ENCODE results near the gene LYPD5.

LYPD5 gene

DNA sequence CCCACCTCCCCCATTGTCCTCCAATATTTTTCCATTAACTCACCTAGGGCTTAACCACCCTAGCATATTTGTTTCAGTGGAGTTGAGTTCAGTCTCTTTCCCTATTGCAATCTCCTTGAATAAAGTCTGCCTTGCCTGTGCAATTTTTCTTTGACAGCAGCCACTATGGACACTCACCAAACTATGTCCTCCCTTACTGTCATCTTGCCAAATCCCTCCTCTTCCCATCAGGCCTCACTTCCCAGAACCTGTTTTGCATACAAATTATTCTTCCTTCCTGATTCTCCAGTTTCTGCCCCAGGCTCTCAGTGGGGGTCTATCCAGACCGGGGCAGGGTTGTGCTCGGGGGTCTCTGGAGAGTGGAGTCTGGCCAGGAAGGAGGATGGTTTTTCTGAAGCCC, 2.2 kb upstream of the LYPD5 start:
- no peak for DNase-seq

DNA sequence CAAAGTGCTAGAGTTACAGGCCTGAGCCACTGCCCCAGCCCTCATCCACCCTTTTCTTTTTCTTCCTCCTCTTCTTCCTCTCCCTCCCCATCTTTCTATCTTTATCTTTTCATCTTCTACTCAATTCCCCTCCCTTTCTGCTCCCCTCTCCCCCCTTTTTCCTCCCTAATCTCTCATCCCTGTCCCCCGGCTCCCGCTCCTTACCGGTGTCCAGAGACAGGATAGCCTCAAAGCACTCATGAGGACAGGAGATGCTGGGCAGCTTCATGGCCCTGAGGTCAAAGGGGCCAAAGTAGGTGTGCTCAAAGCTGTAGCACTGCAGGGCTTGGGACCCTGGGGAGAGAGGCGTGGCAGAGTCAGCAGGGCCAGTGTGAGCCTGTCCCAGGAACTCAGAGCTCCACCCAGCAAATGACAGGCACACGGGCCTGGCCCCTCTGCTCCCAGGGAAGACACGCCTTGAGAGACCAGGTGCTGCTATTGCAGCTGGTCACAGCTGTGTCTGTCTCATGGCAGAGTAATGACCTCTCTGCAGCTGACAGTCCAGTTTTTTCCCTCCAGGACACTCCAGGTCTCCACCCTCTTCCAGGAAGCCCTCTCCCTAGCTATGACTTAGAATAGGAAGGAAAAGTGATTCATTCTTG, 2.6 kb downstream of the LYPD5 start:
- DNase-seq, result no peak

DNA sequence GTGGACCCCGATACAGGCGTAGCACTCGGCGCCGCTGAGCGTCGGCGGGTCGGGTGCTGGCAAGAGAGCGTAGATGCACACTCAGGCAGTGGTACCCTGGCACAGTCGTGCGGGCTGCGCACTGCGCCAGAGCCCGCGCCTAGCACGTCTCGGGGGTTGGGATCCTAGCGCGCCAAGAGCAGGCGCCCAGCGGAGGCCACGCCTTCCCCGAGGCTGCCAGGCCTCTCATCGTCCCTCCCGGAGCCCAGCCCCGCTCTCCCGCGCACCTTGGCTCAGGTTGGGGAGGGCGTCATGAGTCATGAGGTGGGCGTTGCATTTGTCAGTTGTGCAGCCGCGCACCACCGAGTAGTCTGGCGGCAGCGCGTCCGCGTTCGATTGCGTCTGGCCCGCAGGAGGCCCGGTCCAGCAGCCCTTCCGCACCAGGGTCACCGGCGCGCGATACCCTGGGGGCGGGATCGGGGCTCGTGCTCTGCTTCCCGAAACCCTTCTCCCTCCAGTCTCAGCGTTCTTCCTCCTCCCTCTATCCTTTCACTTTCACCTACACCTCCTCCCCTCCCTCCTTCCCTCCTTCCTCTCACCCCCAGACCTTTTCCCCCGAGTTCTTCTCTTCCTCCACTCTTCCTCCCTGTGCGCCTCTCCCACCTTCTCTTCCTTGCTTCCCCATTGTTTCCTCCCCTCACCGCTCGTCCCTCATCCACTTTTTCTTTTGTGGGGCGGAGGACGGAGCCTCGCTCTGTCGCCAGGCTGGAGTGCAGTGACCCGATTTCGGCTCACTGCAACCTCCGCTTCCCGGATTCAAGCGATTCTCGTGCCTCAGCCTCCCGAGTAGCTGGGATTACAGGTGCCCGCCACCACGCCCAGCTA, 3.5 kb downstream of the LYPD5 start:
- peak; percentile 79 for DNase-seq

DNA sequence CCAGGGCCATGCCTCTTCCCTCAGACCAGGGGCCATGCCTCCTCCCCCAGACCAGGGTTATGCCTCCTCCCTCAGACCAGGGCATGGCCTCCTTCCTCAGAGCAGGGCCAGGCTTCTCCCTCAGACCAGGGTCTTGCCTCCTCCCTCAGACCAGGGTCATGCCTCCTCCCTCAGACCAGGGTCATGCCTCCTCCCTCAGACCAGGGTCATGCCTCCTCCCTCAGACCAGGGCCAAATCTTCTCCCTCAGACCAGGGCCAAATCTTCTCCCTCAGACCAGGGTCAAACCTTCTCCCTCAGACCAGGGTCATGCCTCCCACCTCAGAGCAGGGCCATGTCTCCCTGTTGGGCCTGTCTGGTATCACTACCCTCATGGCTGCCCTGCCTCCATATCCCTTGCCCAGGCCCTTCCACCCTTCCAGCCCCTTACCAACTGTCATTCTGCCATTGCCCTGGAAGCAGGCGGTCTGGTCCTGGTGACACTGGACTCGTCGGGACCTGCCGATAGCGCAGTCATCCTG, 4.2 kb downstream of the LYPD5 start:
- DNase-seq, result no peak

DNA sequence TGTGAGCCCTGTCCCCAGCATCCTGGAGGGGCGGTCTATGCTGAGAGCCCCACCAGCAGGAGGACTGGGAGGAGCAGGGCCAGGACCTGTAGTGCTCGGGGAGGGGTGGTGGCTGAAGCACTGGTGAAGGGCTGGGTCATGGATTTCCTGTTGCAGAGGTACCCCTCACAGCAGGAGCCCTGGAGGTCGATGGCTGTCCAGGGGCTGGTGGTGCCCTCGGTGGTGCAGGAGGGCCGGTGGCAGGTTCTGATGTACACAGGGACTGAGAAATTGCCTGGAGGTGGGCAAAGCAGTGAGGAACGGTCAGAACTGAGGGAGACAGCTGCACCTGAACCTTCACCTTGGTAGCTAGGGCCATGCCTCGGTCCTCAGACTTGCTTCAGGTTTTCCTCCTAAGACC, 4.7 kb downstream of the LYPD5 start:
- DNase-seq, result no peak

DNA sequence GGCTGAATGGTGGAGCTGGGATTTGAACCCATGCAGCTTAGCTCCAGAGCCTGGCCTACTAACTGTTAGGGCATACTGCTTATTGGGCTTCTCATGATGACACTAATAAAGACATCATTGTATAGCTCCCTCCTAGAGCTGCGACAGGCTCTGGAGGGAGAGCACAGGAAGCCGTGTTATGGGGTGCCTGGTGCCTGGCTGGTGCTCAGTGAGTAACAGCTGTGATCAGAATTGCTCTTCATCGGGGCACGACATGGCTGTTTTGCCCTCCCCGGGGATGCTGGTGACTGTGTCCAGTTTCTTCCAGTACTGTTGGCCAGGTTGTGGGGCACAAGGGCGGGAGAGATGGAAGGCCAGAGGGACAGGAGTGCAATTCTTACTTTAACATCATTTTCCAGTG, 5.1 kb downstream of the LYPD5 start:
- DNase-seq, result no peak

DNA sequence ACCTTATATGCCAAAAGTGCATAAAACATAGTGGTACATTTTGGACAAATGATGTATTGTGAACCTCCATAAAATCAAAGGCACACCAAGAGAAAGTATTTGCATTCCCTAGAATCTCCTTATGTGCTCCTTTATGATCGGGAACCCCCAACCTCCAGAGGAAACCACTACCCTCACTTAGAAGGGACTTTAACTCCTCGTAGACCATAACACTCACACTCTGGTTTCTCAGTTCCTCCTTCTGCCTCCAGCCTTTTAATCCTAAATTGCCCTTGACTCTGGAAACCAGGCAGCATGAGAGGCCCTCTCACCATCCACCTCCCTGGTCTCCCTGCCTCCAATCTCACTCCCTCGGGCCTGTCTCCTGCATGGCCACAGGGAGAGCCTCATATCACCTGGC, 11.7 kb downstream of the LYPD5 start:
- DNase-seq, result no peak

DNA sequence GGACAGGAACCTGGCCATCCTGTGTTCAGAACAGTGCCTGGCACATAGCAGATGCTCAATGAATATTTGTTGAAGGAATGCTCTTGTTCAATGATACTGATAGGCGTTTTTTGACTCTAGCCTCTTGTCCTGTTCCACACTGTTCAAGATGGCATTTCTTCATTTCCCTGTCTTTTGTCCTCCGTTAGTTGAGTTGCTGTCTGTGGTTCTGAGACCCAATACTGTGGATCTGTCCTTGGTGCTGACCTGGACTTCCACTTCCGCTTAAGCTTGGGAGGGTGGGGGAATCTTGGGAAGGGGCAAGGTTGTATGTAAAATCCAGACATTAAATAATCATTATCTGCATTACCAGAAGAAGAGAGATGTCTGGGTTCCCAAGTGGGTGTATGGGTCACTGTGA, 13.2 kb downstream of the LYPD5 start:
- DNase-seq, result no peak

DNA sequence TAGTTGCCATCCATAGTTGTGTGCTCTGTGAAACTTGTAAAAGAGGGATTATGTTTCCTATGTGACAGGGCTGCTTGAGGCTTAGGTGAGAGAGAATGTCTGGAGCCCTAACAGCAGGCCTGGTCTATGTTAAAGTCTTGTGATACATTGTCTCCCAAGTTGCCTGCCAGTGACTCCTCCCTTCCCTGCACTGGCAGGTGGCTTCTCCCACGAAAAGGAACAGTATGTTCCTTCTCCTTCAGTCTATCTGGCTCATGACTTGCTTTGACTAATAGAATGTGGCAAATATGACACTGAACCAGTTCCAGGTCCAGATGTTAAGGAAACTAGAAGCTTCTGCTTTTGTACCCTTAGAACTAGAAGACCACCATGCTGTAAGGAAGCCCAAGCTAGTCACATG, 15.6 kb downstream of the LYPD5 start:
- DNase-seq, result no peak

DNA sequence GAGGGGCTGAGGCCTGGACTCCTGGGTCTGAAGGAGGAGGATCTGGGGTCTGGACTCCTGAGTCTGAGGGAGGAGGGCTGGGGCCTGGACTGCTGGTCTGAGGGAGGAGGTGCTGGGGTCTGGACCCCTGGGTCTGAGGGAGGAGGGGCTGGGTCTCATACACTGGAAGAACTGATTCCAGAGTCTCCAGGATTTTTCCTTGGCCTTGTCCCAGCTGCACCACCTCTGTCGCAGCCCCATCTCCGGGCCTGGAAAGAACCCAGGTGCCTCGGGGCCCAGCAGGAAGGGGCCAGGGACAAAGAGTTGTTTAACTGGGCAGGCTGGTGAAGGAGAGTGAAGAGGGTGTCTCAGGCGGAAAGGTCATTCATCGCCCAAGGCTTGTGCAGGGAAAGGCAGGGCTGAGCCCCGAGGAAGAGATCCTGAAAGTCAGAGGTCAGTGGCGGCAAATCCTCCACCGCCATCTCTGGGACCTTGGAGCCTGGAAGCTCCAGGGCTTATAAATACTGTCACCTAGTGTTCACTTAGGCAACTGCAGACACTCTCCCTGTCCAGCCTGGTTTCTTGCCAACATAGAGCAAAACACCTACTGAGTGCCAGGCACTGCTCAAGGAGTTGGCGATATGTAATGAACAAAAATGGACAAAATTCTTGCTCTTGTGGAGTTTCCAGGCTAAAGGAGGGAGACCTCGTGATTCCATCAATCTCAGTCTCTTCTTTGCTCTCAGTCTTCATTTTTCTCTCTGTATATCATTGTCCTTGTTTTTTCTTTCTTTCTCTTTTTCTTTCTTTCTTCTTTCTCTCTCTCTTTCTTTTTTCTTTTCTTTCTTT, 17.1 kb downstream of the LYPD5 start:
- DNase-seq, result peak; percentile 34

DNA sequence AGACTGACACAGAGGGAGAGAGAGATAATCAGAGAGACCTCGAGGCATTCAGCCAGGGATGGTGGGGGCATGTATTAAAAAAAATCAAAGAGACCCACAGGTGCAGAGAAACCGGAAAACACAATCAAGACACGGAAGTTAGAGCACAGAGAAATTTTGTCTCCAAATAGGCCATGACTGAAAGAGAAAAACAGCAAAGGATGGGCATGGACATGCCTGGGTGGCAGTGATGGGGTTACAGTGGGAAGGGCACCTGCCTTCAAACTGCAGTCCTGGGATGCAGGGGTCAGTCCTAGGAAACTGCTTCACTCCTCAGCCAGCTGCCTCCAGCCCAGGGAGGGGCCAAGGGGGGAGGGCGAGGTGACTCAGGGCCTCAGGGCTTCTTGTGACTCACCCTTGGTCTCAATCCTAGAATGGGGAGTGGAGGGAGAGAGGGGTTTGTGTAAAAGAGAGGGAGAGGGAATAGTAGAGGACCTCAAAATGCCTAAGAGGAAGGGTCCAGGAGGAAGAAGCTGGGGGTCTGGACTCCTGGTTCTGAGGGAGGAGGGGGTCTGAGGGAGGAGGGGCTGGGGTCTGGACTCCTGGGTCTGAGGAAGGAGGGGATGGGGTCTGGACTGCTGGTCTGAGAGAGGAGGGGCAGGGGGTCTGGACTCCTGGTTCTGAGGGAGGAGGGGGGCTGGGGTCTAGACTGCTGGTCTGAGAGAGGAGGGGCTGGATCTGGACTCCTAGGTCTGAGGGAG, 17.8 kb downstream of the LYPD5 start:
- DNase-seq, result peak; percentile 74

DNA sequence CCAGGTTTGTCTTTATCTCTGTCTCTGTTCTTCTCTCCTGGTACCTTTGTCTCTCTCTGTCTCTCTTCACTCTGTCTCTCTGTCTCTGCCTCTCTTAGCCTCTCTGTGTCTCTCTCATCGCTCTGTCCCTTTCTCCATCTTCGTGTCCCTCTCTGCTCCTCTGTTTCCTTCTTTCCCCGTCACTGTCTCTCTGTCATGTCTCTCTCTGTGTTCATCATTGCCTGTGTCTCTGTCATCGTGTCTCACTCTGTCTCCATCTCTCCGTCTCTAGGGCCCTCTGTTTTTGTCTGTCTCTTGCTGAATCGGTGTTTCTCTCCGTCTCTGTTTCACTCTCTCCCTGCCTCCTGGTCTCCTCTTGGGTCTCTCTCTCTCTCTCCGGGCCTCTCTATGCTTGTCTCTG, 18.6 kb downstream of the LYPD5 start:
- no peak for DNase-seq

DNA sequence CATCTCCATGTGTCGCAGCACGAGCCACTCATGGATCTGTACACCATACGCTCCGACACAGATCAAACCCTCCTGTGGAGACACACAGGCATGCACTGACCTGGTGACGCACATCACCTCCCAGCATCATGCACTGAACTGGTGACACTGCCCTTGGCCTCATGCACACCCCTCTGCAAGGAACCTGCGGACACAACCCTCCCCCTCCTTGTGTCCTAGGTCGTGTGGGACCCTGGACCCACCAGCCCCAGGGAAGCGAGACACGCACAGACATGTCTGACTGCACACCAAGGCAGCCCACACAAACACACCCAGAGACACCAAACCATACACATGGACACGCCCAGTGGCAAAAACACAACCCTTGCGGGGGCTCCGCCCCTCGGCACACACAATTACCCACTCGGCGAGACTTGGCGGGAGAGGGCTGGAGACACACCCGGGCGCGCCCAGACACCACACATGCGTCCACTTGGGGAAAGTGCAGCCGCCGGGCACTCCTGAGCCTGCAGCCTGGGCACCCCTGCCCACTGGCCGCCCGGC, 19.5 kb downstream of the LYPD5 start:
- no peak for DNase-seq

DNA sequence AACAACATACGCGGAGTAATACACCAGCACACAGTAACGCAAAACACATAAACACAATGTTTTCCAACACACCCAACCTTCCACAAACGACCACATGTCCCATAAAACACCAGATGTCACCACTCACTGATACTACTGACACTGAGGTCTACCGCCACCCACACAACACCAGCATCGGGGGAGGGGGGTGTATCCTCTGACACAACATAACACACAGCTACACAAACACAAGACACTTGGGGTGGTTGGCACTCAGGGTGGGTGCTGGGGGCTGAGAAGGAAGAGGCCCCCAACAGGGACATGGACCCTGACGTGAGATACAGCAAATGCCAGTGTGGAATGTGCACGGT, 20.0 kb downstream of the LYPD5 start:
- no peak for DNase-seq

DNA sequence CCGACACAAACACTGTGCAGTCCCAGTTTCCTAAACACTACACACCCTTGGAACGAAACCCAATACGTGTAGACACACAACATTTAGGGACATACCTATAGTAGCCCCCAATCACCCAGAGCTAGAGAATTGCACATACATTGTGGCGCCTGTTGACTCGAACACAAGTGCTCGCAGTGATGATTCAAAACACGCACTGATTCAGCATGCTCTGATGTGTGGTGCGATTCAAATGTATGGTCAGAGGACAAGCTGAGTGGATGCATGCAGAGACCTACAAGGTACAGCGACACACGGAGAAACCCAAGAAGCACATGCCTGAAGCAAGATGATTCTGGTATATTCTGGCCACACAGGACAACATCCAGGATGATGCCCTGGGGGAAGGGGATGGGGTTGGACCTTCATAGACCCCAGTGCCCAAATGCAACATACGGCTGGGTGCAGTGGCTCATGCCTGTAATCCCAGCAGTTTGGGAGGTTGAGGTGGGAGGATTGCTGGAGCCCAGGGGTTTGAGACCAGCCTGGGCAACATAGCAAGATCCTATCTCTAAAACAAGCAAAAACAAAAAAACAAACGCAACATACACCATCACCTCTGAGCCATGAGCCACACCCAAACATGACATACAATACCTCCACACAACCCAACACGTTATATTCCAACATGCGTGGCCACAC, 20.5 kb downstream of the LYPD5 start:
- no peak for DNase-seq

DNA sequence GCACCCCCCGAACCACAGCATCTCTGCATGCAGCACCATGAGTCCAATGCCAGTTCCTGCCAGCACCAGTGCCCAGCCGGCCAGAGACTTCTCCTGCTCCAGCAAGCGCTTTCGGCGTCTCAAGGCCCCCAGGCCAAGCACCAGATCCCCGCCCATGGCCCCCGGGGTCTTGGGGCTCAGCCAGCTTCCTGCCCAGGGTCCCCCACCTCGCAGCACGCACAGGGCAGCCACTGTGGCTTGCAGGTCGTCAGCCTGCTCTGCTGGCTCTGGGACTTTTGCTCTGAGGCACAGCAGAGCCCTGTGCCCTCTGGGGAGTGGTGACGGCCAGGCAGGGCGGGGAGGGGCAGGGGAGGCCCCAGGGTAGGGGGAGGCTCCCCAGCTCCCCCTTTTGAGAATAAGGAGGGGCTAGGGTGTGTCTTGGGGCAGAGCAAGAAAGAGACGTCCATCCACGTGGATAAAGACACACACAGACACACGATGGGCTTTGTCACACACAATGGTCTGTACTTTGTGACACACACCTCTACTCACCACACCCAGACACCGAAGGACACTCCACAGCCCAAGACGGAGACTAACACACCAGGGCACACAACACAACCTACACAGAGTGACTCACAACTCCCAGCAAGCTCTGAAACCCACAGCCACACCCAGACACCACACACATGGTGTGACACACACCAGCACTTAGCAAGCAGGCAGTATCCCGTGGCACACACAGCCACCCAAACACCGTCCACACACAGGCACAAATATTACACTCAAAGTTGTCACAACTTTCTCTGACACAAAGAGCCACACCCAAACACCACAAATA, 21.3 kb downstream of the LYPD5 start, which contains the start of gene KCNN4:
KCNN4 (minus strand) TSS at position 268 of the 820 bp plus-strand sequence; CDS start at position 156, 112 bp downstream.
- DNase-seq, result peak; percentile 77

DNA sequence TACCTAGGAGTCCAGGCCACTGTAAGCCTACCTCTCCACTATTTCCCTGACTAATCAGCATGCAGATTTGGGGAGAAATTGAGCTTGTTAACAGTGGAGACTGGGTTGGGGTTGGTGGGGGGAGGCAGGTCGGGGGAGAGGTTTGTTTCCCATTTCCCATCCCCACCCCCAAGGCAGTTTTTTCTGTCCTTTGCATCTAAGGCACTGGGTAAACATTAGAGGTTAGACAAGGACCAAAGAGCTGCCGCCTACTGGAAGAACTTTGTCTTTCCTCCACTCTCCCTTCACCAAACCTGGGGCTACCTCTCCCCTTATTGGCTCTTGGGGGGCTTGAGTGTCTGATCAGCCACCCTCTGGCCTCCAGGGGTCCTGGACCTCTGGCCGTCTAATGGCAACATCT, 22.4 kb downstream of the LYPD5 start:
- no peak for DNase-seq

DNA sequence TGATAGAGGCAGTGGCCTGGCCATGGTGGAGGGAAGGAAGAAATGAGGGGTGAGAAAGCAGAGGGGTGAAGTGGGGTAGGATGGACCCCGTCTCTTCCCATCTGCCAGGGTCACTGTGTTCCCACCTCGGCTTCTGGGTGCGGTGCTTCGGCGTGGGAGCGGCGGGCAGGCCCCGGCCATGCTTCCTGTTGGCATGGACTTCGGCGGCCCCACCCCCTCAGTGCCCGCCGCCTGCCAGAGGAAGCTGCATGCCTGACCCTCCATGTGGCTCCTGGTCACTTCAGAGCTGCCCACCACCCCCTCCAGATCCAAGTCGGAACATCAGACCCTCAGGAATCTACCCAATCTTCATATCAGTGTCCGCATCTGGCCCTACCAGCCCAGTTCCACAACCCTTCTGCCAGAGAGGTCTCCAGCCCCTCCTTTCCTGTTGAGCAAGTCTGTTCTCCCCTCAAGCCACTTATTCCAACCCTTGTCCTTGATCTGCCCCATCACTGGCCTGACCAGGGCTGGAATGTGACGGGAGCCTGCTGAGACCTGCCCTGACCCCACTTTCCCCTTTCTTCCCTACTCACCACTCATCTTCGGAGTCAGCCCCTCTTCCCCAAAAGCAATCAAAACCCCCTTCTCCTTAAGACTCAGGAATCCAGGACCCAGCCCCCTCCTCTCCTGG, 23.0 kb downstream of the LYPD5 start:
- no peak for DNase-seq

DNA sequence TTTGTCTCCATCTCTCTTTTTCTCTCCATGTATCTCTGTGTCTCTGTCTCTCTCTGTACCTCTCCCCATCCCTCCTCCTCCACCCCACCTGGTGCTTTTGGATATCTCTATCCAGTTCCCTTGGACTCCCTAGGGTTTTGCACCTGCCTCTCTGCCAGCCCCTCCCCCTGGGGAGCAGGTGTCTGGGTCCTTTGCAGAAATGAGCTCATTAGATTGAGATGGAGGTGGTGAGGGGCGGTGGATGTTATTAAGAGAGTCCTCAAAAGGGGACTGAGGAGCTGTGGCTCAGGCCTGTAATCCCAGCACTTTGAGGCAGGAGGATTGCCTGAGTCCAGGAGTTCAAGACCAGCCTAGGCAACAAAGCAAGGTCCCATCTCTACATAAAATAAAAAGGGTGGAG, 23.6 kb downstream of the LYPD5 start:
- no peak for DNase-seq

DNA sequence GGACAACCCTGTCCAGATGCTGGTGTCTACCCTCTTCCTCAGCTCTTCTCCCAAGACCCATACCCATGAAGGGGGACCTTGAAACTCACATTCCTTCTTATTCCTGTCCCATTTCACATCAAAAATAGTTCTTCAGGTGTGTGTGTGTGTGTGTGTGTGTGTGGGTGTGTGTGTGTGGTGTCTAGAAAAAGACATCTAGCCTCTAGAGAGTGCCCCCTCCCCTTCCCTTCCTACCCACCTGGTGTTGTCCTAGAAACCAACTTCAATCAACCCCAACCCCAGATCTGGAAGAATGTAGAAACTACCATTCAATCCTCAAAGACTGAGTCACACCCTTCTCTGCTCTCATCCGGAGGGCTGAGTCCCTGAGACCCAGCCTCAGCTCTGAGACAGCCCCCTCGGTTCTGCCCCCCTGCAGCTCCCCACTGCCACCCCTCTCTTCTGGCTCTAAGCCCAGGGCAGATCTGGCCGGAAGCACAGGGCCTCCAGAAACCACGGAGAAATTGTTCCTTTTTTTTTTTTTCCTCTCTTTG, 25.0 kb downstream of the LYPD5 start:
- peak; percentile 30 for DNase-seq

Data from activated naive CD4-positive, alpha-beta T cell treated with anti-CD3 and anti-CD28 coated beads, Interleukin-2, amount 50 U/mL, for 16 hours (primary cell).